ENCODE results near the gene ABI3BP. TPM values are rescaled to one million over a fixed set of nuclear protein-coding genes. Genes with fewer than 3 reads are reported as not detected.

Gene ABI3BP
- total RNA-seq, 3 donors from 2014 or later: 13.5 to 70.8 (median 47.0) TPM

DNA sequence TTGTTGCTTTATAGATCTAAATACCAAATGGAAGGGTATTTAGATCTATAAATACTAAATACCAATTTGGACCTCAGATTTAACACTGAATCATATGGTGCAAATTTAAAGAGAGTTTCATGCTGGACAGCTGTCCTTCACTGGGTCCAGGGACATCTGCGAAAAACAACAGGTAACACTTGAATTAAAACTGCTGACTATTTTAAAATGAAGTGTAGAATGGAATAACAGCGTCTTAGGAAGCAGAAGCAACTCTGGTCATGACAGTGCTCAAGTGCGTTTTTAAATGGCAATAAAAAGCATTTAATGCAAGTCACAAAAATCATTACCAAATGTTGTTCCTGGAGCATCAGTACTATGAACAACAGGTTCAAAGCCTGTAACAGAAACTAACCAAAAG is 177.6 kb downstream of the ABI3BP start:
- ATAC-seq (no peak), DNase-seq (no peak)
- Histone ChIP-seq H3K36me3 (ENCODE audit: low read depth) (no peaks in the 10 kb centered on the region), H3K4me1 (ENCODE audit: low read depth) (no peaks in the 10 kb centered on the region), H3K9me3 (no peaks in the 10 kb centered on the region), H3K4me3 (no peak overlapping the region)
- TF ChIP-seq, protein P1, sequence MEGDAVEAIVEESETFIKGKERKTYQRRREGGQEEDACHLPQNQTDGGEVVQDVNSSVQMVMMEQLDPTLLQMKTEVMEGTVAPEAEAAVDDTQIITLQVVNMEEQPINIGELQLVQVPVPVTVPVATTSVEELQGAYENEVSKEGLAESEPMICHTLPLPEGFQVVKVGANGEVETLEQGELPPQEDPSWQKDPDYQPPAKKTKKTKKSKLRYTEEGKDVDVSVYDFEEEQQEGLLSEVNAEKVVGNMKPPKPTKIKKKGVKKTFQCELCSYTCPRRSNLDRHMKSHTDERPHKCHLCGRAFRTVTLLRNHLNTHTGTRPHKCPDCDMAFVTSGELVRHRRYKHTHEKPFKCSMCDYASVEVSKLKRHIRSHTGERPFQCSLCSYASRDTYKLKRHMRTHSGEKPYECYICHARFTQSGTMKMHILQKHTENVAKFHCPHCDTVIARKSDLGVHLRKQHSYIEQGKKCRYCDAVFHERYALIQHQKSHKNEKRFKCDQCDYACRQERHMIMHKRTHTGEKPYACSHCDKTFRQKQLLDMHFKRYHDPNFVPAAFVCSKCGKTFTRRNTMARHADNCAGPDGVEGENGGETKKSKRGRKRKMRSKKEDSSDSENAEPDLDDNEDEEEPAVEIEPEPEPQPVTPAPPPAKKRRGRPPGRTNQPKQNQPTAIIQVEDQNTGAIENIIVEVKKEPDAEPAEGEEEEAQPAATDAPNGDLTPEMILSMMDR (IDR thresholded peaks at IDR 0.05): no peak
- intact Hi-C loops (cut with DNase I, micrococcal nuclease): no loop called here

DNA sequence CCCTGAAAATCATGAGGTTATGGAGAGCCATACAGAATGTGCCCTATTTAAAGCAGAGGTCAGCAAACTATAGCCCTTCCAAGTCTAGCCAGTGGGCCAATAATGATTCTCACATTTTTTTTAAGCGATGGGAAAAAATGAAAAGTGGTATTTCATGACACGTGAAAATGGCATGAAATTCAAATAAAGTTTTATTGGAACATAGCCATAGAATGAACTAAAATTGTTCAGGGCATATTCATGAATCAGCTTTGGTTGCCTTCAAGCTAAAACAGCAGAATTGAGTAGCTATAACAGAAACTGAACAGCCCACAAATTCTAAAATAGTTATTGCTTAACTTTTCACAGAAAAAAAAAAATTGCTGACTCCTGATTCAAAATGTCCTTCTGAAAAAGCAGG is 179.4 kb downstream of the ABI3BP start:
- DNase-seq (no peak), ATAC-seq (no peak)
- Histone ChIP-seq H3K4me3 (no peak overlapping the region), H3K36me3 (ENCODE audit: low read depth) (no peaks in the 10 kb centered on the region), H3K4me1 (ENCODE audit: low read depth) (no peaks in the 10 kb centered on the region), H3K9me3 (no peaks in the 10 kb centered on the region)
- TF ChIP-seq, protein P1 (IDR thresholded peaks at IDR 0.05): no peak
- intact Hi-C loops (cut with DNase I, micrococcal nuclease): no loop called here

DNA sequence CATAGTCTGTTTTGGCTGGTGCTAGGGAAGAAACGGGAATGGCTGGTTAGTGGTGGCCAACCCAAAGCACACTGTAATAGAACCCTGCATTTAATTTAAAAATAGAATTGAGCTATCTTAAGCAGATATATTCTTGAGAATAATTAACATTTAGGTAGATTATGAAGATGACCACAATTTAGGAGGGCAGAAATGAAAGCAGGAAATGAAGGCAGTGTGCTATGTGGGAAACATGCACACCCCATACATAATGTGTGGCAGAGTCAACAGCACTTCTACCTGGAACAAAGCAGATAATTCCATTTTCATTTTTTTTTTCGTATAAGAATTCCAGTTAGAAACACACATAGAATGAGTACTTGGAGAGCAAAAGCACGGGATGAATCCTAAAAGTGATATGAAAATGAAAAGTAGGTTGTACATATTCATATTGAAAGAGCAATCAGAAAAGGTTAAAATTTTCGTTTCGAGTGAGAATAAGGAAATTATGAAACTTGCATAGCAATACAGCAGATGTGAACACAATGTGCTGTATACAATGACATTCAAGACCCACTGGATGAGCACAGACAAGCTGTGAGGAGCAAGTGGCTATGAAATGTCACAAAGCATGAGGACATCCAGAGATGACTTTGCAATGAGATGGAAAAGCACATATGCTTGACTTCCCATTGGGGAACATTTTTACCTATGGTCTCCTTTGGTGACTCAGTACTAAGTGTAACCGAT is 181.3 kb downstream of the ABI3BP start:
- Histone ChIP-seq H3K36me3 (ENCODE audit: low read depth) (no peaks in the 10 kb centered on the region), H3K4me1 (ENCODE audit: low read depth) (no peaks in the 10 kb centered on the region), H3K9me3 (no peaks in the 10 kb centered on the region), H3K4me3 (no peak overlapping the region)
- ATAC-seq: no peak
- no peak for DNase-seq
- intact Hi-C loops (cut with DNase I, micrococcal nuclease): no loop called here
- TF ChIP-seq, protein P1 (IDR thresholded peaks at IDR 0.05): no peak

DNA sequence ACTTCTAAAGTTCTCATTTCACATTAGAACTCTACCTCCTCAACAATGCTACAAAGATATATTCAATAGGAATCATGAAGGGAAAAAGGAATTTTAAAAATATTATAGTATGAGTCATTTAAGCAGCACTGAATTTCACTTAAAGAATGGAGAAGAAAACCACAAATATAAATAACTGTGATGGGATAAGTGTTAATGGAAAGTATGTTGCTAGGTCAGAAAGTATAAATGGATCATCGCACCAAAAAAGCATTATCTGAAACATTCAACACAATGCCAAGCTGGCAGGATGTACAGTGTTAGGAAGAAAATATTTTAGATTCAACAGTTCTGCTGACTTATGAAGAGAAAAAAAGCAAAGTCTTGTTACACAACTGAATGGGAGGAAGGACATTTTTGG is 182.6 kb downstream of the ABI3BP start:
- DNase-seq: no peak
- TF ChIP-seq, protein P1 (IDR thresholded peaks at IDR 0.05): no peak
- ATAC-seq: no peak
- intact Hi-C loops (cut with DNase I, micrococcal nuclease): no loop called here
- Histone ChIP-seq H3K4me1 (ENCODE audit: low read depth) (no peaks in the 10 kb centered on the region), H3K4me3 (no peak overlapping the region), H3K36me3 (ENCODE audit: low read depth) (no peaks in the 10 kb centered on the region), H3K9me3 (no peaks in the 10 kb centered on the region)

DNA sequence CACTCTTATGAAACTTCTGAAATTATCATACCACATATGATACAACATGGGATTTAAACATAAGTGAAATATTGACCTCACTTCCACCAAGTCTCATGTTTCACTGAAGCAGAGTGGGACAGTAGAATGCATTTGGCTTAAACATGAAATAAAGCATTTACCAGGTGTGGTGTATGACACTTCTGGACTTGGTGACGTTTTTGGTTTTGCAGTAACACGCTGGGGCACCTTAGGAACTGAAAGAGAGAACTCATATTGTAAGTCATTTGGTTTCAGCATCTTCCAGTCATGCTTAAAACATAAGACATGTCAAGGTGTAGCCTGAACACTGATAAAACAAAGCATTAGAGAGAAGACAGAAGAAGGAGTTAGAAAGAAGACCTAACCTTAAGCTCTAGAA is 188.6 kb downstream of the ABI3BP start:
- no peak overlapping the region for H3K4me3 ChIP-seq
- H3K36me3 ChIP-seq (ENCODE audit: low read depth): no peaks in the 10 kb centered on the region
- intact Hi-C loops (cut with DNase I, micrococcal nuclease): no loop called here
- no peak for DNase-seq
- TF ChIP-seq, protein P1 (IDR thresholded peaks at IDR 0.05): no peak
- no peaks in the 10 kb centered on the region for H3K9me3 ChIP-seq
- no peak for ATAC-seq
- H3K4me1 ChIP-seq (ENCODE audit: low read depth): no peaks in the 10 kb centered on the region

DNA sequence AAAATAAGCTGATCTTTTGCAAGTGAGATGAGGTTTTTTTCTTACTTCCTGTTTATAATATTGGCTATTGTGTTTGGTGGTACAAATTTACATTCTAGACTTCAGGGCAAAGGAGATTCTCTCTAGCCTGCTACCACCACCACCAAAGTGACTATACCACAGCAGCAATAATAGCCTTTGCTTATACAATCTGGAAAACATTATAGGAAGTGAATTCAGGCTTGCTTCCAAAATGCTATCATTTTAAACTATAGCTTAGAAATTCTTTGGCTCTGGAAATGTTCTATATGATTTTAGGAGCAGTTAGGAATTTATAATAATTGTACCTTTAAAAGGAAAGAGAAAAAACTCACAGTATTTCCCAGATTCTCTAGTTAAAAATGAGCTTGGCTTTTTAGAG is 189.5 kb downstream of the ABI3BP start:
- Histone ChIP-seq H3K36me3 (ENCODE audit: low read depth) (no peaks in the 10 kb centered on the region), H3K4me3 (no peak overlapping the region), H3K4me1 (ENCODE audit: low read depth) (no peaks in the 10 kb centered on the region), H3K9me3 (no peaks in the 10 kb centered on the region)
- ATAC-seq: no peak
- TF ChIP-seq, protein P1 (IDR thresholded peaks at IDR 0.05): no peak
- intact Hi-C loops (cut with DNase I, micrococcal nuclease): no loop called here
- DNase-seq: no peak
